ENCODE results near the gene DUSP22.
"Not testable (repeated sequence)": the region's sequence is repeated elsewhere in the genome, so short reads cannot be mapped to it uniquely, and the experiment has no call there.

DUSP22 gene, protein sequence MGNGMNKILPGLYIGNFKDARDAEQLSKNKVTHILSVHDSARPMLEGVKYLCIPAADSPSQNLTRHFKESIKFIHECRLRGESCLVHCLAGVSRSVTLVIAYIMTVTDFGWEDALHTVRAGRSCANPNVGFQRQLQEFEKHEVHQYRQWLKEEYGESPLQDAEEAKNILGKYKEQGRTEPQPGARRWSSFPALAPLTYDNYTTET

DNA sequence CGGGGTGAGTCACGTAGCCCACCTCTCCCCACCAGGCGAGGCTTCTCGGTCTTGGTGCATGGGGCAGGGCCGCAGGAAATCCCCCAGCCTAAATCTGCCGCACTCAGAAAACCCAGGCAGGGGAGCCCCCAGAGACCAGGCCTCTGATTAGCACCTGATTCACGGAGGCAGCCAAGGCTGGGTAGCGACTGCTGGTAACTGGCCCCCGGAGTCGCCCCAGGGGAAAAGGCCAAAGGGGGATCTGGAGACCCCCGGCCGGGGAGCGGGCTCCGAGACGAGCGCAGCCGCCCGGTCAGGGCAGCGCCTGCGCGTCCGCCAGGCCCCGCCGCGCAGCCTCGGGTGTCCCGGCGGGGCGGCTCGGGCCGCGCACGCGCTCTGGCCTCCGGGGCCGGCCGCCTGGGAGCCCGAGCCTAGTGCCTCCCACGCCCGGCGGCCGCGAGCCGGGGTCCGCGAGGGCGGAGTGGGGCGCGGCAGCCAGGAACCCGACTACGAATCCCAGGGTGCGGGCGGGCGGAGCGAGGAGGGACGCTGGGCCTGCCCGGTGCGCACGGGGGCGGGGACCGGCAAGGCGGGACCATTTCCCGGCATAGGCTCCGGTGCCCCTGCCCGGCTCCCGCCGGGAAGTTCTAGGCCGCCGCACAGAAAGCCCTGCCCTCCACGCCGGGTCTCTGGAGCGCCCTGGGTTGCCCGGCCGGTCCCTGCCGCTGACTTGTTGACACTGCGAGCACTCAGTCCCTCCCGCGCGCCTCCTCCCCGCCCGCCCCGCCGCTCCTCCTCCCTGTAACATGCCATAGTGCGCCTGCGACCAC, at the start of gene DUSP22:
DUSP22 (plus strand) TSS at position 791 of the 809 bp plus-strand sequence. CDS start 53 bp downstream, outside the sequence.
- DNase-seq: no peak

DNA sequence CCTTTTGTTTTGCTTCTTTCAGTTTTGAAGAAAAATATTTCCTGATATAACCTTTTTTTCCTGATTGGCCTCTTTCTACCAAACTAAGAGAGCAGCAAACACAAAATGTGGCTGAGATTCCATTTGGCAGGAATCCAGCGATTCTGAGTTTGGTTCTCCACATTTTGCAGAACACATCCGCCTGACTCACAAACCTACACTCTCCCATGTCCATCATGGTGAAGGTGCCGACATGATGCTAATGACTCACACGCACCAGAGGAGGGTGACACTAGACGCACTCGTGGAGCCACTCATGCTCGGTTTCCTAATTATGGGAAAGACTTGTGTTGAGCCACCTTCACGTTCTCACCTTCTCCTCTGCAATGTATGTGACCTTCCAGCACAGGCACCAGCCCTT, 45.9 kb upstream of the DUSP22 start:
- no peak for DNase-seq

DNA sequence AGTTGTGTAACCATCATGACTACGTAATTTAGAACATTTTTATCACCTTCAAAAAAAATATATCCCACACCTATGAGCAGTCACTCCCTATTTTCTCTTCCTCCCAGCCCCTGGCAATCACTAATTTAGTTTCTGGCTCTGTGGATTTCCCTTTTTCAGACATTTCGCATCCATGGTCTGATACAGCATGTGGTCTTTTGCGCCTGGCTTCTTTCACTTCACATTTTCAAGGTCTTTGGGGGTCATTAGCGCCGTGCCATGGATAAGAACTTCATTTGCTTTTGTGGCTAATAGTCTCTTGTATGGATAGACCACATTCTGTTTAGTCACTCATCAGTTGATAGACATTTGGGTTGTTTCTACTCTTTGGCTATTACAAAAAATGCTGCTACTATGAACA, 44.9 kb upstream of the DUSP22 start:
- no peak for DNase-seq

DNA sequence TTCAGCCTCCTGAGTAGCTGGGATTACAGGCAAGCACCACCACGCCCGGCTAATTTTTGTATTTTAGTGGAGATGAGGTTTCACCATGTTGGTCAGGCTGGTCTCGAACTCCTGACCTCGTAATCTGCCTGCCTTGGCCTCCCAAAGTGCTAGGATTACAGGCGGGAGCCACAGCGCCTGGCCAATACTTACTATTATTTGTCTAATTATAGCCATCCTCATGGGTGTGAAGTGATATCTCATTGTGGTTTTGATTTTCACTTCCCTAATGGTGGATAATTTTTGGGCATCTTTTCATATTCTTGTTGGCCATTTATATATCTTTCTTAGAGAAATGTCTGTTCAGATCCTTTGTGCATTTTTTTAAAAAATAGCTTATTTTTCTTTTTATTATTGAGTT, 44.2 kb upstream of the DUSP22 start:
- not testable (repeated sequence) for DNase-seq

DNA sequence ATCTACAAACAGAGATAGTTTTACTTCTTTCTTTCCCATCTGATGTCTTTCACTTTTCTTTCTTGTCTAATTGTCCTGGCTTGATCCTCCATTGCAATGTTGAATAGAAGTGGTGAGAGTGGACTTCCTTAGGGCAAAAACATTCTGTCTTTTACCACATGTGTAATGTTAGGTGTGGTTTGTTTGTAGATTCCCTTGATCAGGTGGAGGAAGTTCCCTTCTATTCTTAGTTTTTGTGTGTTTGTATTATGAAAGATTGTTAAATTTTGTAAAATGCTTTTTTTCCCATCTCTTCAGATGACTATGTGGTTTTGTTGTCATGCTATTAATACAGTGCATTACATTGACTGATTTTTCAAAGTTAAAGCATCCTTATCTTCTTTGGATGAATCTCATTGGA, 41.6 kb upstream of the DUSP22 start:
- no peak for DNase-seq

DNA sequence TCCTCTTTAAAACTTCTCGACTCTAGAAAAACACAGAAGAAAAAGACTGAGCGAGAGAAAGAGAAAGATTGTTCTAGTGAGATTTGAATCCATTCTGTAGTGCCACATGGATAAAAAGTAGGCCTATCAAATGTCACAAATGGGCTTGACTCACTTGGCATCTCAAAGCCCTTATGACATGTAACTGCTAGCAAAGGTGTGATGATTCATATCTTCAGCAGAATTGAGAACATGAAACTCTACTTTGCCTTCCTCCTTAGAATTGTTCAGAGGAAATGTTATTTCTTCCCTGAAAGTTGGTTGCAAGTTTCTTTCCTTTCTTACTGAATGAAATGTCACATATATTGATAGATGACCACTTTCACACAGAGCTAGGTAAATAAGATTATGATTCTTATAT, 40.4 kb upstream of the DUSP22 start:
- DNase-seq: no peak

DNA sequence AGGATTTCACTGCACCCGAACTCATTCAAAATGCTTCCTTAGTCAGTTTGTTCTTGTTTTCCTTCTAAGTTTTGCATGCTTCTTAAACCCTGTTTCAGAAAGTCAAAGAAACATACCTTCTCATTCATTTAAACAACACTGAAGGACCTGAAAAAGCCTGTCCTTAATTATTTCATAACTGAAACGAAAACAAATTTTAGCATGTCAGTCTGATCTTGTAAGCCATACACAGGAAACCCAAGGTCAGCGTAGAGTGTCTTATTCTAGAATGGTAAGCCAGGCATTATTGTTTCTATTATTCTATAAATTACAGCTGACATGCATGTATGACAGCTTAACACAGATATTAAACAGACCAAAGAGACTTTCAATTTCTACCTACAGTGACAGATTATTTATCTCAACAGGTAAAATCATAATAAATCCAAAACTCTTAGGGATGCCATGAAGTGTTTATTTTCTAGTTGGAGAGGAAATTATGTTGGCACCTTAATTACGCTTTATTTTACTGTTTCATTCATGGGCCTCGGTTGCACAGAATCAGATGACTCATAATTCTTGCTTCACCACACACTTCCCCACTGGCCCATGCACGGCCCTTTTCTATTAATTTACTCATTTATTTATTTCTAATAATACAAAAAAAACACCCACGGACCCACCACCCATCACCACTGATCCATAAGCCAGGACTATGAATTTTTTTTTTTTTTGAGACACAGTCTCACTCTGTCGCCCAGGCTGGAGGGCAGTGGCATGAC, 39.3 kb upstream of the DUSP22 start:
- no peak for DNase-seq

DNA sequence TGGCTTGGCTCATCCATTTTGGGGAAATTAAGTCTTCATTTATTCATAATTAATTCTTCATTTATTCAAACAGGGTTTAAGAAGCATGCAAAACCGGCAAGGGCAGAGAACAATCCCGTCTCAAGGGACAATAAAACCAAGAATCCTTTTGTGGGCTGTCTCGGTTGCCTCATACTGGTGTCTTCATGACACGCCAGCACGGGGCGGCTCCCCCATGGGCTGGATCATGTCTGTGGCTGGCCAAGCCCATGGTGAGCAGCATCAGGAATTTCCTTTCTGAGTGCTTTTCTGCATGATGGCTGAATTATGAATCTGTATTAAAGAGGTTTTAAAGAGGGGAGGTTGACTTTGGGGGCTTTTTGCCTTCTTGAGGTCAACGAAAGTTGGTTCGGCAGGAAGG, 38.3 kb upstream of the DUSP22 start:
- no peak for DNase-seq

DNA sequence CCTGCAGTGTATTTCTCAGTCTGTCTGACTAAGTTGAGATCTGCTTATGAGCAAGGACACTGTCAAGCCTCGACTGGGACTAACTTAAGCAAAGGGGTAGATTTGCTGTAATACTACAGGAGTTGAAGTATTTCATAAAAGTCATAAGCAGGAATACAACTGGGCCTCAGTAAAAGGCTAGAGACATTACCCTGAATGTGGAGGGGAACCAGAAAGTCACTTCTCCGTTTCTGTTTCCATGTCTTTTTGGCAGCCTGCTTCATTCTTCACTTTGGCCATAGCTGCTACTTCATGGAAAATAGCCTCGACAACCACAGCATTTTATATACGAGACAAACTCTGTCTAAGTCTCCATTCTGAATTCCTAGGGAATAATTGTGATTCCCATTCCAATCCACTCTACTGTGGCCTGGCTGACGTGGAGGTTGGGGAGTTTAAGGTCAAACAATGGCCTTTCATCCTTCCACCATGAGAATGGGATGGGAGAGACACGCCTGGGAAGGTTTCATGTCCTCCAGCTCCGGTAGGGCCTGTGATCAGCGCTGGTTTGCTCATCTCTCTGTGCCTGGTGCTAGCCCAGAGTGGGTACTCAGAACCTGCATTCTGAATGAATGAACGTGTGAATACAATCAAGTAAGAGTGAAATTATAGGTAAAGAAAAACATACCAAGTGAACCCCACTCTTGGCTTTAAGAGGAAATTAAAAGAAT, 37.1 kb upstream of the DUSP22 start:
- DNase-seq: no peak

DNA sequence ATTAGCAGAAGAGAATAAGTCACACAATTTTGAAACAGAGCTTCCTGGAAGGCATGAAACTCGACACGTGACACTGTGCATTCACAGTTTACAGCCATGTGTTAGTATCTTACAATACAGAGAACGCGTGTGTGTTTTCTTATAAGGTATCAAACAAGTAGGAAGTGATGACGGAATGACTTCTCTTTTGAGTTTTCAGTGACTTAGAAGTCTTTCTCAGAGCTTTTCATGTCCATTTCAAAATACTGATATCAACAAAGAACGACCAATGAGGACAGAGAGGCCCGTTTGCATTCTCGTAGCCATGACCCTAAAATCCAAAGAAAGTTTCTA, 36.6 kb upstream of the DUSP22 start:
- no peak for DNase-seq

DNA sequence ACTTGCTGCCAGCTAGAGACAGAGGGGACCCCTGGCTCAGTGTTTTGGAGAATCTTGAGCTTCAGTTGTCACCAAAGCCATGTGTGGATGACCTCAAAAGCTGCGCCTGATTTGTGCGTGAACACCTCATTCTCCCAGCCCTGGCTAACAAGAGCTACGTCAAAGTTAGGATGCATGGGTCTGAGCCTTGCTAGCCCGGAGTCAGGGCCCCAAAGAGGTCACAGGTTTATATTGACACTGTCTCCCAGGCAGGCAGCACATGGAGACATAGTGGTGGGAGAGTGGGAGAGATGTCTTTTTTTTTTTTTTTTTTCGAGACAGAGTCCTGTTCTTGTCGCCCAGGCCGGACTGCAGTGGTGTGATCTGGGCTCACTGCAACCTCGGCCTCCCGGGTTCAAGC, 36.1 kb upstream of the DUSP22 start:
- DNase-seq: no peak

DNA sequence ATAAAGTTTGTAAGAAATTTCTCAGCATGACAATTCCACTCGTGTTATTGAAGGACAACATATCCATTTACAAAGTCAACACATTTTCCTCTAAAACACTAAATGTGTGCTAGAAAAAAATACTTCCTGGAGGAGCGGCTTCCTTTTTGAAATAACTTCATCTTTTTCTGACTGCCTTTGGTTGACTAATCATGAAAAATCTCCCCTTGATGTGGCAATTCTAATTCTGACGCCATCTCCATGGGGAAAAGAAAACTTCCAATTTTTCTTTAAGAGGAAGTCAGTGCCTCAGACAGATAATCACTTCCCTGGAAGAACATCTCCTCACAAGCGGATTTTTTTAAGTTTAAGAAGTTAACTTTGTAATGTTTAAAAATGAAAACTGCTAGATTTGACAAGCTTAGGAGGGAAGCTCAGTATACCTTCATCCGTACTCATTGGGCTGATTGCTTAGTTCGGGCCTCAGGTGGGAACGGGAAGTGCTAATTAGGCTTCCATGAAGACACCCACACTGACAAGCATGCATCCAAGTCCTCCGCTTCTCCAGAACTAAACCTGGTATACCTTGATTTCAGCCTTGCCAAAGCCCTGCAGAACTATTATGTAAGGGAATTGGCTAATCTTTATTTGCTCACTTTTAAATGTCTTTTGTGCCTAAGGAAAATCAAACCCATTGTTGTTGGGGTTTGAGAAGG, 35.1 kb upstream of the DUSP22 start:
- DNase-seq: no peak

DNA sequence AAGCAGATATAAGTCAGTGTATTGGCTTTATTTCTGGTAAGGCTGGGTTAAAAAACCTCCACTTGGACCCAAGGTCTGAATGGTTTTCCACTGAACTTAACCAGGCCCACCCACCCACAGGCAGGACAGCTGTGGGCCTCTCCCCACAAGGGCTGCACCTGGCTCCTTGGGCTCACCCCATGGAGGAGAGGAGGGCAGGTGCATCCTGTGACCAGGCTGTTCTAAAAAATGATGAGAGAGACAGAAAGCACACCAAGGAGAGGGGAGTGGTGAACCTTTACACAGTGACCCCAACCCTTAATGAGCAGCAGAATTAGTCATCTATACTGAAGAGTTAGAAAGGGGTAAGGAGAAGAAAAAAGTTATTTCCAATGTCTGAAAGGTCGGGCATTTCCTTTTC, 34.5 kb upstream of the DUSP22 start:
- DNase-seq: no peak

DNA sequence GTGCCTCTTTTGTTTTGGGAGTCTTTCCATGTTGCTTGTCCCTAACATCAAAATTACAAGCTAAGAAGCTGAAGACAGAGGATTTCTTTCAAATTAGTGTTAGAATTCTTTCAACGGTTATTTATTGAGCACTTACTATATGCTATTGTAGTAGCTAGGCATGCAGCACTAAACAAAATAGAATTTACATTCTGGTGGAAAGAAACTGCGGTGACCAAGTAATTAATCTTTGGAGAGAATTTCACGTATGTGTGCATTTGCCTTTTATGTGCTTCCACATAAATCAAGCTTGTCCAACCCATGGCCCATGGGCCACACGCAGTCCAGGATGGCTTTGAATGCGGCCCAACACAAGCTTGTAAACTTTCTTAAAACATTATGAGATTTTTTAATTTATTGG, 33.0 kb upstream of the DUSP22 start:
- DNase-seq: no peak

DNA sequence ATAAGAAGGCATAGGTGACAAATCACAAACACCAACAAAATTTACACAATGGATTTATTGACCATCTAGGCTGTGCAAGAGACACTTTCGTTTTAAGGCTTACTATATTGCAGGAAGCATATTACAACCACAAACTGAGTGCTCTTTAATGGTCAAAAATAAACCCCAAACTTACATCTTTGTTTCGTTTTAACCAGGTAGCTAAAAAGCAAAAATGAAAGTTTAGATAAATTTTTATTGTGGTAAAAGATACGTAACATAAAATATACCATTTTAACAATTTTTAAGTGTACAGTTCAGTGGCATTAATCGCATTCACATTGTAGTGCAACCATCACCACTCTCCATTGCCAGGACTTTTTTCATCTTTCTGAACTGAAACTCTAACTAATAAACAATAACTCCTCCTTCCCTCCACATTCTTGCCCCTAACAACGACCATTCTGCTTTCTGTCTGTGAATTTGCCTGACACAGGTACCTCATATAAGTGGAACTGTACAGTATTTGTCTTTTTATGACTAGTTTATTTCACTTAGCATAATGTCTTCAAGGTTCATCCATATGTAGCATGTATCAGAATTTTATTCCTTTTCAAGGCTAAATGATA, 32.3 kb upstream of the DUSP22 start:
- DNase-seq: no peak

DNA sequence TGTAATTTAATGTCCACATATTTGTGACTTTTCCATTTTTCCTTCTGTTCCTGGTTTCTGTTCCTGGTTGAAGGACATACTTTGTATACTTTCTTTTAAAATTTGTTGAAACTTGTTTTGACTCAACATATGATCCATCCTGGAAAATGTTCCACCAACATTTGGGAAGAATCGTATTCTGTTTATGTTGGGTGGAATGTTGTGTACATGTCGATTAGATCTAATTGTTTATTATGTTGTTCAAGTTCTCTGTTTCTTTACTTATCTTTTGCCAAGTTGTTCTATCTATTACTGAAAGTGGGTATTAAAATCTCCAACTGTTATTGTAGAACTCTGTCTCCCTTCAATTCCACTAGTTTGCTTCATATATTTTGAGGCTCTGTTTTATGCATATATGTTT, 27.7 kb upstream of the DUSP22 start:
- no peak for DNase-seq

DNA sequence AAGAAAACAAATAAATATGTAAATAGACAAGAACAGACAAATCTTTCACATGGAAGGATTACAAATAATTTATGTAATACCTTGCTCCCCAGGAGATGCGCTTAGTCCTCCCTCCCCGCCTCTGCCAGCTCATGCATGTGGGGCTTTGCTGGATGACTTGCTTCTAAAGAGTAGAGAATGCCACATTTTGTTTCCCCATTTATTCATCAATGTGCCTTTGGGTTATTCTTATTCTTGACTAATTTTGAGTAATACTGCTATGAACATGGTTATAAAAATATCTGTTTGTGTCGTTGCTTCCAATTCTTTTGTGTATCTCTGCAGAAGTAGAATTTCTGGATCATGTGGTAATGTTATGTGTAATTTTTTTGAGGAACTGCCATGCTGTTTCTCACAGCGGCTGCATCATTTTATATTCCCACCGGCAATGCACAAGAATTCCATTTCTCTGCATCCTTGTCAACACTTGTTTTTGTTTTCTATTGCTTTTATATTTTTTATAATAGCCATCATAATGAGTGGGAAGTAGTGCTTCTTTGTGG, 23.8 kb upstream of the DUSP22 start:
- no peak for DNase-seq

DNA sequence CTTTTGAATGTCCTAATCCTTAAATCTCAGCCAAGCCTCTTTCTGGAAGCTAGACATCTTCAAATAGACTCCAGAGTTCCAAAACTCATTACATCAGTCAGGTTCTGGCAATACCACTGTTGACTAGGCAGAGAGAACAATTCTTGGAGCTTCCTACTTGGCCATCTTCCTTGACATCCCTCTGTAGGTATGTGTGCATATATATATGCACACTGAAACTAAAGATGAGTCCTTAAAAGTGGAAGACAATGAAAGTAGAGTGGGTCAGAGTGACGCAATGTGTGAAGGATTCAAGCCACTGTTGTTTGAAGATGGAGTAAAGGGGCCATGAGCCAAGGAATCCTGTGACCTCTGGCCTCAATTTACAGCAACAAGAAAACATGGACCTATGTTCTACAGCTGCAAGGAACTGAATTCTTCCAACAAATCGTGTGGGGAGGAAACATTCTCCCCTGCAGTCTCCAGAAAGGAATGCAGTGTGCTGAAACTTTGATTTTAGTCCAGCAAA, 18.7 kb upstream of the DUSP22 start:
- no peak for DNase-seq

DNA sequence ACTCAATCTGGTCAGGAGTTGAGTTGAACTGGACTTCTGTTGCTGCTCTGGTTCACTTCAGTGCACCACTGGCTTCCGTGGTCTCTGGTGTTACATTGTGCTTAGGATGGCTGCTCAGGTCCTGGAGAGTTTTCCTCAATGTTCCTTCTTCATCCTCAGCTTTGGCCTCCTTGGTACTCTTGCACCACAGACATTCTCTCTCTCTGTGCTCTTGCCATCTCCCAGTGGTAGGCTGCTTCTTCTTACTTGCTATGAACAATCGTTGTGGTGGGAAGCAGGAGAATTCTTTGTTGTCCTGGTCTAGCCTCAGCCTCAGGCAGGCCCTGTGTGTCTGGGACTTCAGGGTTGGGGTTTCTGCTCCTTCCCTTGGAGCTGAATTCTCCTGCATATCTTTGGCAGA, 14.5 kb upstream of the DUSP22 start:
- DNase-seq: no peak

DNA sequence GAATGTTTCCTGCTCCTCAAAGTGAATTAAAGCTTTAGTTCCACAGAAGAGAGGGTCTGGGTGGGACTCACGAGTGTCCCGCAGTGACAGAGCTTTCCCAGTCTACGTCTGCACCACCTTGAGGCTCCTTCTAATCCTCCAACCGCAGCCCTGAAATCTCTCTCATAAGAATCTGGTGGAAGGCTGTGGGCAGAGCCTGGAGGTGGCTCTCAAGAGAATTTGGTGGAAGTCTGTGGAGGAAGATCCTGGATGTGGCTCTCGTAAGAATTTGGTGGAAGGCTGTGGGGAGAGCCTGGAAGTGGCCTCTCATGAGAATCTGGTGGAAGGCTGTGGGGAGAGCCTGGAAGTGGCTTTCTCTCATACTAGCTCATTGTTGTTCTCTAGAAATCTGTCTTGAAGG, 13.8 kb upstream of the DUSP22 start:
- no peak for DNase-seq

DNA sequence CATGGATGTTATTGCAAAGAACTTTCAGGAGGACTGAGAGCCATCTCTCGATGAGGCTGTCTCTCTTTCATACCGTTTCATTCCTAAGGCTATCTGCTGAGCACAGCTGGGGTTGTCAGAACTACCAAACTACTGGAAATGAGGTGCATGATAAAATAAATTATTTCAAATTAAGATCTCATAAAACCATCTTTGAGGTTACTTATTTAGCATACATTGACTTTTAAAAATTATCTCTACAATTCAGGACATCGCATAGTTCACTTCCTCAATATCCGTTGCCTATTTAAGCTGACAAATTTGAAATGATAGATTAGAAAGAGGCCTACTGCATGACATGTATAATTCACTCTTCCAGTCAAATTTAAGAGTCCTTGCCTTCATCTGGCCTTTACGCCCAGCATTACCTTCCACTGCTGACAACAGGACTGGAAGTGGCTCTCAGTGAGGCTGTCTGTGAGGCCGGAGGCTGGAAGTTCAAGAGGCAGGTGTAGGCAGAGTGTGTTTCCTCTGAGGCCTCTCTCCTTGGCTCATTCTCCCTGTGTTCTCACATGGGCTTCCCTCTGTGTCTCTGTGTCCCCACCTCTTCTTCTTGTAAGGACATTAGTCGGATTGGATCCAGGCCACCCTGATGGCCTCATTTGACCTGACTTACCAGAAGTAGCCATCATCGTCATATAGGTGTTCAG, 12.8 kb upstream of the DUSP22 start:
- no peak for DNase-seq

Data from activated CD4-positive, CD25-positive, alpha-beta regulatory T cell (primary cell).